Measurements from ENCODE around the gene SORCS2. TPM values are rescaled to one million over a fixed set of nuclear protein-coding genes. Genes with fewer than 3 reads are reported as not detected.

The SORCS2 gene
- total RNA-seq, 1 donor from 2014 or later, result 13.8 TPM

- H3K4me3 Mint-ChIP-seq (ENCODE audit: unreplicated experiment), result no peak overlapping the region
- H3K9ac ChIP-seq (ENCODE audit: low read length), result no peak overlapping the region
- peak overlapping the region; percentile 20 for H3K27ac Mint-ChIP-seq (ENCODE audit: unreplicated experiment)
- peak overlapping the region; percentile 62 for H3K4me2 ChIP-seq (ENCODE audit: low read length)
- no peak for DNase-seq (ENCODE audit: low read depth)
- H3K36me3 Mint-ChIP-seq (ENCODE audit: low read depth, unreplicated experiment), result peaks cover 25% of the 10 kb centered on the region
- FAIRE-seq, result no peak
- peaks cover 12% of the 10 kb centered on the region for H3K4me1 Mint-ChIP-seq (ENCODE audit: low read depth, unreplicated experiment)
- H2AFZ ChIP-seq (ENCODE audit: low read depth, low read length), result no peak overlapping the region
- no peak overlapping the region for H3K27ac ChIP-seq (ENCODE audit: low read depth, low read length)
- peaks cover 59% of the 10 kb centered on the region for H3K36me3 ChIP-seq (ENCODE audit: insufficient read depth, low read length)
- H3K4me3 ChIP-seq (ENCODE audit: insufficient read depth, low read depth, low read length), result no peak overlapping the region
- H3K9me3 ChIP-seq (ENCODE audit: insufficient read depth, low read depth, low read length), result no peaks in the 10 kb centered on the region
- peaks cover 92% of the 10 kb centered on the region for H4K20me1 ChIP-seq (ENCODE audit: insufficient read depth, low read length)
- no peaks in the 10 kb centered on the region for H3K9me3 Mint-ChIP-seq (ENCODE audit: unreplicated experiment)
- H3K27me3 Mint-ChIP-seq (ENCODE audit: low read depth, unreplicated experiment), result no peaks in the 10 kb centered on the region
- H3K4me1 ChIP-seq (ENCODE audit: insufficient read depth, low read length), result peaks cover 14% of the 10 kb centered on the region
- TF ChIP-seq EZH2 (IDR thresholded peaks at IDR 0.05; ENCODE audit: insufficient read depth, low read length), result no peak
- TF ChIP-seq CTCF (IDR thresholded peaks at IDR 0.05; ENCODE audit: insufficient read depth, low read depth, low read length), result no peak
- peaks cover 53% of the 10 kb centered on the region for H3K79me2 ChIP-seq (ENCODE audit: insufficient read depth, low read length)
- H3K27me3 ChIP-seq (ENCODE audit: insufficient read depth, low read length), result no peaks in the 10 kb centered on the region
Observed at GRCh38 chr4:7763106-7763505, 570.8 kb downstream of the SORCS2 start.

- H3K9me3 Mint-ChIP-seq (ENCODE audit: unreplicated experiment), result no peaks in the 10 kb centered on the region
- no peak overlapping the region for H3K4me3 ChIP-seq (ENCODE audit: insufficient read depth, low read depth, low read length)
- H3K27me3 ChIP-seq (ENCODE audit: insufficient read depth, low read length), result no peaks in the 10 kb centered on the region
- H3K36me3 ChIP-seq (ENCODE audit: insufficient read depth, low read length), result peaks cover 66% of the 10 kb centered on the region
- H3K36me3 Mint-ChIP-seq (ENCODE audit: low read depth, unreplicated experiment), result peaks cover 26% of the 10 kb centered on the region
- peak; percentile 88 for DNase-seq (ENCODE audit: low read depth)
- peaks cover 93% of the 10 kb centered on the region for H4K20me1 ChIP-seq (ENCODE audit: insufficient read depth, low read length)
- peaks cover 12% of the 10 kb centered on the region for H3K4me1 Mint-ChIP-seq (ENCODE audit: low read depth, unreplicated experiment)
- H3K4me2 ChIP-seq (ENCODE audit: low read length), result peak overlapping the region; percentile 62
- H3K9ac ChIP-seq (ENCODE audit: low read length), result no peak overlapping the region
- H3K9me3 ChIP-seq (ENCODE audit: insufficient read depth, low read depth, low read length), result no peaks in the 10 kb centered on the region
- peak overlapping the region; percentile 20 for H3K27ac Mint-ChIP-seq (ENCODE audit: unreplicated experiment)
- H2AFZ ChIP-seq (ENCODE audit: low read depth, low read length), result no peak overlapping the region
- H3K27ac ChIP-seq (ENCODE audit: low read depth, low read length), result peak overlapping the region; percentile 53
- H3K4me1 ChIP-seq (ENCODE audit: insufficient read depth, low read length), result peaks cover 14% of the 10 kb centered on the region
- TF ChIP-seq EZH2 (IDR thresholded peaks at IDR 0.05; ENCODE audit: insufficient read depth, low read length), result no peak
- no peak for TF ChIP-seq CTCF (IDR thresholded peaks at IDR 0.05; ENCODE audit: insufficient read depth, low read depth, low read length)
- H3K79me2 ChIP-seq (ENCODE audit: insufficient read depth, low read length), result peaks cover 59% of the 10 kb centered on the region
- no peaks in the 10 kb centered on the region for H3K27me3 Mint-ChIP-seq (ENCODE audit: low read depth, unreplicated experiment)
- no peak overlapping the region for H3K4me3 Mint-ChIP-seq (ENCODE audit: unreplicated experiment)
- peak; percentile 78 for FAIRE-seq
Observed at GRCh38 chr4:7763788-7764187, 571.5 kb downstream of the SORCS2 start.

GRCh38 chr4:7764466-7764865, 572.1 kb downstream of the SORCS2 start:
- TF ChIP-seq EZH2 (IDR thresholded peaks at IDR 0.05; ENCODE audit: insufficient read depth, low read length) (no peak), CTCF (IDR thresholded peaks at IDR 0.05; ENCODE audit: insufficient read depth, low read depth, low read length) (no peak)
- H4K20me1 ChIP-seq (ENCODE audit: insufficient read depth, low read length), result peaks cover 97% of the 10 kb centered on the region
- FAIRE-seq, result no peak
- Mint-ChIP-seq H3K4me1 (ENCODE audit: low read depth, unreplicated experiment) (peaks cover 12% of the 10 kb centered on the region), H3K4me3 (ENCODE audit: unreplicated experiment) (no peak overlapping the region), H3K9me3 (ENCODE audit: unreplicated experiment) (no peaks in the 10 kb centered on the region), H3K27ac (ENCODE audit: unreplicated experiment) (no peak overlapping the region), H3K36me3 (ENCODE audit: low read depth, unreplicated experiment) (peaks cover 26% of the 10 kb centered on the region), H3K27me3 (ENCODE audit: low read depth, unreplicated experiment) (no peaks in the 10 kb centered on the region)
- no peak overlapping the region for H3K4me2 ChIP-seq (ENCODE audit: low read length)
- no peaks in the 10 kb centered on the region for H3K27me3 ChIP-seq (ENCODE audit: insufficient read depth, low read length)
- H3K4me1 ChIP-seq (ENCODE audit: insufficient read depth, low read length), result peaks cover 14% of the 10 kb centered on the region
- H3K4me3 ChIP-seq (ENCODE audit: insufficient read depth, low read depth, low read length), result no peak overlapping the region
- peaks cover 63% of the 10 kb centered on the region for H3K79me2 ChIP-seq (ENCODE audit: insufficient read depth, low read length)
- no peak overlapping the region for H3K27ac ChIP-seq (ENCODE audit: low read depth, low read length)
- H3K36me3 ChIP-seq (ENCODE audit: insufficient read depth, low read length), result peaks cover 69% of the 10 kb centered on the region
- no peak overlapping the region for H3K9ac ChIP-seq (ENCODE audit: low read length)
- H3K9me3 ChIP-seq (ENCODE audit: insufficient read depth, low read depth, low read length), result no peaks in the 10 kb centered on the region
- no peak for DNase-seq (ENCODE audit: low read depth)
- H2AFZ ChIP-seq (ENCODE audit: low read depth, low read length), result no peak overlapping the region

All from astrocyte (in vitro differentiated cells and primary cell).